Measurements from ENCODE around the gene GALR2.

DNA sequence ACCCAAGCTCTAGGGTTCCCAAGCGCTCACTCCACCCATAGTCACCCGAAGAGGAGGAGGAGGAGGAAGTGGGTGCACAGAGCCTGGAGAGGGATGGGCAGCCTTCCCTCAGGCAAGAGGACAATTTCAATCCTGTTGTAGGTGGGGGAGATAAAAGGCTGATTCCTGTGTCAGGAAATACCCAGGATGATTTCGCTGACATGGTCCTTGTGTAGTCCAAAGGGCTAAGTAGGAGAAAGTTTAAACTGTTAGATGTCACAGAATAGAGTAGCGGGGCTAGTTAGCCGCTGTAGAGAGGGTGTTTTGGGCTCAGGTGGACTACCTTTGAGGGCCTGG is 30.3 kb downstream of the GALR2 start:
- TF ChIP-seq L3MBTL2 (conservative IDR thresholded peaks at IDR 0.05) (no peak), ARNT (IDR thresholded peaks at IDR 0.05) (no peak), FOXM1 (IDR thresholded peaks at IDR 0.05; ENCODE audit: borderline replicate concordance) (no peak), CTBP1 (IDR thresholded peaks at IDR 0.05; ENCODE audit: borderline replicate concordance) (no peak), SUZ12 (IDR thresholded peaks at IDR 0.05) (no peak)

All from HEK293T (cell line).